ENCODE results near the gene POU3F1. TPM values are rescaled to one million over a fixed set of nuclear protein-coding genes. Genes with fewer than 3 reads are reported as not detected.

POU3F1 gene
- total RNA-seq, 1 donor from 2014 or later: 0.45 TPM

GRCh38 chr1:38000529-38001455 lies 45.8 kb downstream of the POU3F1 start:
- H3K36me3 Mint-ChIP-seq: peaks cover 2% of the 10 kb centered on the region
- TF ChIP-seq CTCF (IDR thresholded peaks at IDR 0.05; ENCODE audit: unreplicated experiment): no peak
- peak in 1 of 2 experiments; percentile 54 for DNase-seq (ENCODE audit: low spot score in 2 of 2, unreplicated experiment in 2 of 2)
- H3K9me3 Mint-ChIP-seq: no peaks in the 10 kb centered on the region
- H3K4me3 Mint-ChIP-seq: peak overlapping the region; percentile 59
- H3K4me1 Mint-ChIP-seq: peaks cover 50% of the 10 kb centered on the region
- H3K27ac Mint-ChIP-seq: peak overlapping the region; percentile 100
- H3K27me3 Mint-ChIP-seq (ENCODE audit: low read depth): no peaks in the 10 kb centered on the region

GRCh38 chr1:38000233-38000528 lies 46.4 kb downstream of the POU3F1 start:
- peak overlapping the region; percentile 59 for H3K4me3 Mint-ChIP-seq
- no peak for TF ChIP-seq CTCF (IDR thresholded peaks at IDR 0.05; ENCODE audit: unreplicated experiment)
- no peaks in the 10 kb centered on the region for H3K27me3 Mint-ChIP-seq (ENCODE audit: low read depth)
- H3K4me1 Mint-ChIP-seq: peaks cover 53% of the 10 kb centered on the region
- H3K9me3 Mint-ChIP-seq: no peaks in the 10 kb centered on the region
- H3K36me3 Mint-ChIP-seq: peaks cover 2% of the 10 kb centered on the region
- DNase-seq (ENCODE audit: low spot score in 2 of 2, unreplicated experiment in 2 of 2): no peak
- peak overlapping the region; percentile 100 for H3K27ac Mint-ChIP-seq

- peaks cover 56% of the 10 kb centered on the region for H3K4me1 Mint-ChIP-seq
- no peaks in the 10 kb centered on the region for H3K27me3 Mint-ChIP-seq (ENCODE audit: low read depth)
- no peaks in the 10 kb centered on the region for H3K9me3 Mint-ChIP-seq
- DNase-seq (ENCODE audit: low spot score in 2 of 2, unreplicated experiment in 2 of 2): no peak
- no peak for TF ChIP-seq CTCF (IDR thresholded peaks at IDR 0.05; ENCODE audit: unreplicated experiment)
- H3K27ac Mint-ChIP-seq: peak overlapping the region; percentile 100
- peak overlapping the region; percentile 59 for H3K4me3 Mint-ChIP-seq
- H3K36me3 Mint-ChIP-seq: peaks cover 2% of the 10 kb centered on the region
These were observed 47.0 kb downstream of the POU3F1 start for GRCh38 chr1:37999430-38000232.

- peaks cover 50% of the 10 kb centered on the region for H3K4me1 Mint-ChIP-seq
- H3K4me3 Mint-ChIP-seq: peak overlapping the region; percentile 59
- H3K27ac Mint-ChIP-seq: peak overlapping the region; percentile 100
- TF ChIP-seq CTCF (IDR thresholded peaks at IDR 0.05; ENCODE audit: unreplicated experiment): no peak
- DNase-seq (ENCODE audit: low spot score in 2 of 2, unreplicated experiment in 2 of 2): no peak
- peaks cover 5% of the 10 kb centered on the region for H3K36me3 Mint-ChIP-seq
- H3K27me3 Mint-ChIP-seq (ENCODE audit: low read depth): no peaks in the 10 kb centered on the region
- H3K9me3 Mint-ChIP-seq: no peaks in the 10 kb centered on the region
These were observed 47.6 kb downstream of the POU3F1 start for GRCh38 chr1:37998913-37999429.

GRCh38 chr1:37998089-37998808 lies 48.3 kb downstream of the POU3F1 start:
- Mint-ChIP-seq H3K4me3 (no peak overlapping the region), H3K9me3 (no peaks in the 10 kb centered on the region), H3K36me3 (peaks cover 5% of the 10 kb centered on the region), H3K4me1 (peaks cover 43% of the 10 kb centered on the region), H3K27ac (peak overlapping the region; percentile 100), H3K27me3 (ENCODE audit: low read depth) (no peaks in the 10 kb centered on the region)
- no peak for TF ChIP-seq CTCF (IDR thresholded peaks at IDR 0.05; ENCODE audit: unreplicated experiment)
- DNase-seq (ENCODE audit: low spot score in 2 of 2, unreplicated experiment in 2 of 2): no peak

Data from mesothelial cell of epicardium (in vitro differentiated cells).